GM19328 (cell line): ENCODE results near the gene ORAI2.
A peak's percentile ranks its signal among the peaks of the same experiment; 100 is the strongest.
"Not testable (repeated sequence)": the region's sequence is repeated elsewhere in the genome, so short reads cannot be mapped to it uniquely, and the experiment has no call there.

Source experiments
- ATAC-seq: cut with Tn5 transposase; IDR thresholded peaks from one replicate; pipeline ENCODE4 v1.9.1; 2021; ENCODE audit warnings: mild to moderate bottlenecking, moderate library complexity; ENCODE audit not compliant: unreplicated experiment

ORAI2 gene

DNA sequence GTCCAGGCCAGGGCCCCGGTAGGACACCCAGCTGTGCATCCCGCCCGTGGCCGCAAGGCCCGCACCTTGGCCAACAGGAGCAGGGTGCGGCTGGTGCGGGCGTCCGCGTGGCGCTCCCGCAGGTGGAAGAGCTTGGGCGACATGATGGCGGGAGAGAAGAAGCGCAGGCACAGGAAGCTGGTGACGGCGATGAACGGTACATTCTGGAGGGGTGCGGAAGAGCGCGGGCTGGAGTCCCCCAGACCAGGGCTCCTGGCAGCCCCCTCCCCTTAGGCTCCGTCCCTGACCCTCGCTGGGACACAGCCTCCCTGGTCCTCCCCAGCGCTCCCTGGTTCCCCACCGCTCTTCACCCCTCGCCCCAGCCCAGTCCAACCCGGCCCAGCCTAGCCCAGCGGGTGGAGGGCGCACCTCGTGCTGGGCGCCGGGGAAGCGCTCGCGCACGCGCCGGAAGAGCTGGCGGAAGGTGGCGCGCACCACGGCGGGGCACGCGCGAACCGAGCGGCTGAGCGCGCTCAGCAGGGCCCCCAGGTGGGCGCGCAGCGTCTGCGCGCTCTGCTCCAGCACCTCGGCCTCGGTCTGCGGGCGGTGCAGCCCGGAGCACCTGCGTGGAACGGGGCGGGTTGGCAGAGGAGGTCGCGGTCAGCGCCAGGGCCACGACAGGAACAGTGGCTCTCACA, 61.2 kb downstream of the ORAI2 start:
- ATAC-seq = peak; percentile 64

DNA sequence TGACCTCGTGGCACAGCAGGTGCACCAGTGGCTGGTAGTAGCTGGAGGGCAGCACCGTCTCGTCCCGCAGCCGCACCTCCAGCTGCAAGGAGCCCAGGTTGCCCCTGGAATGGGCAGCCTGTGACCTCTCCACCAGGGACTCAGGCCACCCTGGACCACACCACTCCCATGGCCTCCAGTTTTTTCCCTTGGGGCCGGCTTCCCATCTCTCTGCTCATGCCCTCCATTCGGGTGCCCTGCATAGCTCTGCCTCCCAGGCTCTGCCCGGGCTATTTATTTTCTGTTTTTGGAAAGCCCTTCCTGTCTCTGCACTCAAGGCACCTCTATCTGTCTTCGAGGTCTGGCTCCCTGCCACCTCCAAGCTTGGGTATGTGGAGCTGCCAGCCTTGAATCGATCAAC, 63.5 kb downstream of the ORAI2 start:
- ATAC-seq = not testable (repeated sequence)

DNA sequence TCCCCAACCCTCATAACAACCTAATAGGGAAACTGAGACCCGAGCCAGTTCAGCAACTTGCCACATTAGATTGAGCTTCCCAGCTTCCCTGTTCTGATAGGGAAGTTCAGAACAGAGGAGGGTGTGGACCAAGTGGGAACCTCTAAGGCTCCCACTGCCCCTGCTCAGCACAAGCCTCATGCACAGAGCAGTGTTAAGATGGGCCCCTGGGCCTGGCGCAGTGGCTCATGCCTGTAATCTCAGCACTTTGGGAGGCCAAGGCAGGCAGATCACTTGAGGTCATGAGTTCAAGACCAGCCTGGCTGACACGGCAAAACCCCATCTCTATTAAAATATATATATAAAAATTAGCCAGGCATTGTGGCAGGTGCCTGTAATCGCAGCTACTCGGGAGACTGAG, 63.9 kb downstream of the ORAI2 start:
- not testable (repeated sequence) for ATAC-seq

DNA sequence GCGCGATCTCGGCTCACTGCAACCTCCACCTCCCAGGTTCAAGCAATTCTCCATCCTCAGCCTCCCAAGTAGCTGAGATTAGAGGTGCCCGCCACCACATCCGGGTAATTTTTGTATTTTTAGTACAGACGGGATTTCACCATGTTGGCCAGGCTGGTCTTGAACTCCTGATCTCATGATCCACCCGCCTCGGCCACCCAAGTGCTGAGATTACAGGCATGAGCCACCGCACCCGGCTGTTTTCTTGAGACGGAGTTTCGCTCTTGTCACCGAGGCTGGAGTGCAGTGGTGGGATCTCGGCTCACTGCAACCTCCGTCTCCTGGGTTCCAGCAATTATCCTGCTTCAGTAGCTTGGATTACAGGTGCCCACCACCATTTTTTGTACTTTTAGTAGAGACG, 64.9 kb downstream of the ORAI2 start:
- ATAC-seq = not testable (repeated sequence)

DNA sequence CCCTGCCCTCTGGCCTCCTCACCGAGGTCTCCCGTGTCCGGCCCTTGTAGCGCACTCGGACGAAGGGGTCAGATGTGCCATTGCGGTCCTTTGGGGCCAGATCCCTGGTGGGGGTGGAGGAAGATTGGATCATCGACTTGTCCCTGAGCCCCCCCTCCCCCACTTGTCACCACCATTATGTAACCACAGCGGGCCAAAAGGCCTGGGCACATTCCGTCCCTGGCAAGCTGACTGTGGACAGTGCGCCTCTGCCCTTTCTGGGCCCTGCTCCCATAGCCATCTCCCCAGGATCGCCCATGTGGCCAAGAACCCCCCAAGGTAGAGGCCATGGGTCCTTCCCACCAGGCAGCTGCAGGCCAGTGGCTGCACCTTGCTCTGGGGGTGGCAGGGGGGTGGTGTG, 69.8 kb downstream of the ORAI2 start:
- not testable (repeated sequence) for ATAC-seq

DNA sequence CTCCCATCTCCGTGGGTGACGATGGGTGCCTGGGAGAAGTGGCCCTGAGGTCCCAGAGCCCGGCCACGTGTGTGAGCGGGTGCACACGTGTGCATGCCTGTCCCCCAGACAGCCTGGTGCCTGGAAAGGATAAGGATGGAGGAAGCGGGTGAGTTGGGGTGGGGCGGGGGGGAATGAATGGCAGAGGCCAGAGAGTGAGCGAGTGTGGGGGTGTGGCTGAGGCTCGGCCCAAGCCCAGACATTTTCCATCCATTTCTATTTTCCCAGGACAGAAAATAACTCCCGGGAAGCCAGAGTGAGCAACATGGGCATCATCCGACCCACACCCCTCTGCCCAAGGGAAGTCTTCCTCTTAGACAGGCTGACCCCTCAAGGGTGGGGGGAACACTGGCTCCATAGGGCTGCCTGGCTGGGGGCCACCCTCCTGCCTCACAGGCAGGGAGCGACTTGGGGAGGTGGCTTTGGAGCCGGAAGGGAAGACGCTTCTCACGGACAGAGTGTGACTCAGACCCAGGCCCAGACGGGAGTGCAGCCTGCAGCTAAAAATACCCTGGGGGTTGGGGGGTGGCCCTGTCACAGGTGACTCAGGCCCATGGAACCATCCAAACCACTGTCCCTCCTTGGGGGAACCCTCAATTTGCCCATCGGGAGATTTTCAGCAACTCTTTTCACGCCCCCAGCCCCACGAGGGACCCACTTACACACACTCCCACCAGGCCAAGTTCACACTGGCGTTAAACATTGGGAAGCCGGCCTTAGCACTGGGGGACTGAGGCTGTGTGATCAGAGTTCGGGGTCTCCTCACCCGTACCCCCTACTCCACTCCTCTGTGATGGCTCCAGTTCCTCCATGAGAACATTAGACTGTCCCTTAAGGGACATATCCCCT, 72.2 kb downstream of the ORAI2 start:
- ATAC-seq = not testable (repeated sequence)
